H1 (cell line): ENCODE results near the gene AAMDC. TPM values are rescaled to one million over a fixed set of nuclear protein-coding genes. Genes with fewer than 3 reads are reported as not detected.
A peak's percentile ranks its signal among the peaks of the same experiment; 100 is the strongest.

Experiments
- JUN ChIP-seq: IDR thresholded peaks from 2 replicates; pipeline ENCODE4 v1.6.1; 2011; ENCODE audit warnings: low read depth, mild to moderate bottlenecking, improper control_type of control experiment, low read length
- POLR2A ChIP-seq, 2 experiments: IDR thresholded peaks; 1 replicate in 1 of 2; 2 replicates in 1 of 2; pipeline ENCODE4 v1.6.1; 2011; ENCODE audit warnings: low read depth in 2 of 2, low read length in 2 of 2, mild to moderate bottlenecking in 2 of 2; ENCODE audit errors: control extremely low read depth in 1 of 2
- TBP ChIP-seq: IDR thresholded peaks from 2 replicates; pipeline ENCODE4 v1.6.1; 2011; ENCODE audit warnings: low read depth, low read length, improper control_type of control experiment
- polyA plus RNA-seq, 7 experiments: library from polyadenylated mRNA; depleted of rRNA in 3 of 7; stranded (reverse) in 5 of 7; unstranded in 2 of 7; fragments of >200 nt in 5 of 7; fragments of 200-250 nt in 2 of 7; gene quantifications; 1 replicate in 5 of 7; 2 replicates in 1 of 7; 4 replicates in 1 of 7; pipeline versions ENCODE4 v1.2.1 to v1.2.3, GENCODE V29; 2011 to 2013; ENCODE audit warnings: missing spikeins in 2 of 7, mixed read lengths in 2 of 7
- total RNA-seq: library from RNA; stranded (reverse); fragmentation: NEBNext Ultra II Directional; extraction: Animal tissue kit (Norgen Biotek cat#: 25700); gene quantifications from 2 replicates; pipeline ENCODE4 v1.2.1, GENCODE V29; 2021

Gene AAMDC
- total and polyA plus RNA-seq, 2 of the 8 experiments (the other 6 are each of a cell fraction or from before 2014, with no cell fraction given), result 17.2 to 19.5 TPM

GRCh38 chr11:77819921-77820564, 901 bp upstream of the AAMDC start (continued):
- peak; percentile 41 to 49; a peak in 2 of 3 replicates for TF ChIP-seq POLR2A (IDR thresholded peaks at IDR 0.05; ENCODE audit: control extremely low read depth in 1 of 2, low read depth in 2 of 2, low read length in 2 of 2)
- TF ChIP-seq TBP, result peak; percentile 19; the same call in 1 of the 2 replicates
- no peak for TF ChIP-seq JUN
